A549 (cell line): ENCODE measurements around the gene CEP63. TPM values are rescaled to one million over a fixed set of nuclear protein-coding genes. Genes with fewer than 3 reads are reported as not detected.

Experiments
- ATAC-seq, 2 experiments: fragments of 200-7000 bp in 1 of 2; fragments of >200 bp in 1 of 2; cut with Nextera tagmentation in 1 of 2; cut with Tn5 transposase in 1 of 2; 3 replicates each; pipeline versions ENCODE4 v1.8.0 to v1.9.1; 2018 to 2020; ENCODE audit warnings: mild to moderate bottlenecking in 1 of 2, moderate library complexity in 1 of 2
- CTCF ChIA-PET: fragments of 300-600 bp; sonication (Branson Sonifier 250); formaldehyde crosslinking; extraction: SDS; loops from one replicate; lab custom pipeline; 2021; ENCODE audit warnings: antibody characterized with exemption, inconsistent platforms; lab: Yijun Ruan, JAX
- POLR2A ChIA-PET: fragments of 350-600 bp; formaldehyde crosslinking; extraction: SDS; loops from one replicate; lab custom pipeline; 2021; ENCODE audit warnings: antibody characterized with exemption, inconsistent platforms; lab: Yijun Ruan, JAX
- DNase-seq, 2 experiments: peaks; one replicate each; pipeline versions ENCODE4 v3.0.0 to v3.0.0-alpha.2; 2011 to 2016; ENCODE audit warnings: low read depth in 1 of 2, low spot score in 1 of 2
- FAIRE-seq: peaks from 2 replicates; lab custom pipeline; 2011; peaks lifted over from hg19 to GRCh38; lab: Jason Lieb, UNC
- H3K27ac ChIP-seq, 2 experiments: fragments of >200 bp; sonication (Bioruptor Twin); formaldehyde crosslinking; 3 replicates each; pipeline ENCODE4 v1.5.1; 2016 to 2017
- H3K4me1 ChIP-seq: fragments of >200 bp; sonication (Bioruptor Twin); formaldehyde crosslinking; 3 replicates; pipeline ENCODE4 v1.6.1; 2016
- H3K4me2 ChIP-seq: fragments of >200 bp; sonication (Bioruptor Twin); formaldehyde crosslinking; 3 replicates; pipeline ENCODE4 v1.6.1; 2016
- H3K4me3 ChIP-seq: fragments of >200 bp; sonication (Bioruptor Twin); formaldehyde crosslinking; 3 replicates; pipeline ENCODE4 v1.5.1; 2016
- H3K9me3 ChIP-seq: fragments of >200 bp; sonication (Bioruptor Twin); formaldehyde crosslinking; 3 replicates; pipeline ENCODE4 v1.6.1; 2016
- CEBPB ChIP-seq, 2 experiments: fragments of >200 bp in 1 of 2; sonication (Bioruptor Twin) in 1 of 2; formaldehyde crosslinking in 1 of 2; IDR thresholded peaks; 2 replicates each; pipeline ENCODE4 v1.6.1; 2012 to 2016
- EHMT2 ChIP-seq: fragments of 200-600 bp; sonication (generic); IDR thresholded peaks from 2 replicates; pipeline ENCODE4 v1.6.1; 2016; ENCODE audit warnings: antibody characterized with exemption, low read depth, mild to moderate bottlenecking, moderate library complexity
- EP300 ChIP-seq, 2 experiments: fragments of >200 bp; sonication (Bioruptor Twin); formaldehyde crosslinking; IDR thresholded peaks; 2 replicates in 1 of 2; 3 replicates in 1 of 2; pipeline ENCODE4 v1.6.1; 2016 to 2017
- FOSB ChIP-seq: fragments of 250-450 bp; sonication (Bioruptor Pico); IDR thresholded peaks from 2 replicates; pipeline ENCODE4 v1.5.0; 2020; ENCODE audit warnings: mild to moderate bottlenecking, moderate library complexity
- FOSL2 ChIP-seq, 2 experiments: fragments of 450-650 bp in 1 of 2; fragments of >200 bp in 1 of 2; sonication (Bioruptor Twin) in 1 of 2; formaldehyde crosslinking; IDR thresholded peaks; 2 replicates each; pipeline versions ENCODE4 v1.5.0 to v1.6.1; 2016 to 2020; ENCODE audit warnings: mild to moderate bottlenecking in 1 of 2, moderate library complexity in 1 of 2
- HDAC2 ChIP-seq: fragments of 200-600 bp; sonication (generic); IDR thresholded peaks from 2 replicates; pipeline ENCODE4 v1.6.1; 2016
- HES2 ChIP-seq: fragments of >200 bp; sonication (Bioruptor Twin); formaldehyde crosslinking; IDR thresholded peaks from 2 replicates; pipeline ENCODE4 v1.6.1; 2016
- HEYL ChIP-seq: fragments of 250-450 bp; sonication (Bioruptor Pico); IDR thresholded peaks from 2 replicates; pipeline ENCODE4 v1.8.0; 2021; ENCODE audit warnings: mild to moderate bottlenecking, moderate library complexity
- MAFK ChIP-seq: fragments of 450-650 bp; IDR thresholded peaks from 2 replicates; pipeline ENCODE4 v1.6.1; 2014; ENCODE audit not compliant: partially characterized antibody
- NFE2L2 ChIP-seq: fragments of 150-350 bp; conservative IDR thresholded peaks from 2 replicates; pipeline ENCODE4 v1.6.1; 2014; ENCODE audit warnings: low read length
- PHF8 ChIP-seq: fragments of 200-600 bp; sonication (generic); IDR thresholded peaks from 2 replicates; pipeline ENCODE4 v1.6.1; 2016; ENCODE audit warnings: low read depth, mild to moderate bottlenecking, antibody characterized with exemption, moderate library complexity, borderline replicate concordance
- REST ChIP-seq: fragments of 200-600 bp; sonication (generic); IDR thresholded peaks from 2 replicates; pipeline ENCODE4 v1.6.1; 2016; ENCODE audit warnings: antibody characterized with exemption, mild to moderate bottlenecking, moderate library complexity
- SREBF2 ChIP-seq: fragments of 450-650 bp; IDR thresholded peaks from 2 replicates; pipeline ENCODE4 v1.6.1; 2014; ENCODE audit warnings: mild to moderate bottlenecking, moderate library complexity
- TFCP2L1 ChIP-seq: fragments of 250-450 bp; sonication (Bioruptor Pico); IDR thresholded peaks from 2 replicates; pipeline ENCODE4 v1.5.0; 2021; ENCODE audit warnings: mild to moderate bottlenecking
- TP53 ChIP-seq: fragments of 250-450 bp; sonication (Bioruptor Pico); IDR thresholded peaks from 2 replicates; pipeline ENCODE4 v1.5.0; 2021; ENCODE audit warnings: mild to moderate bottlenecking, moderate library complexity
- ZC3H11A ChIP-seq: fragments of 450-650 bp; IDR thresholded peaks from 2 replicates; pipeline ENCODE4 v1.6.1; 2014; ENCODE audit warnings: antibody characterized with exemption, mild to moderate bottlenecking
- WGBS: methylation state at CpG from one replicate; pipeline ENCODE4 v1.1.6; 2017; ENCODE audit errors: missing lambda C conversion rate; 5-methylcytosine and 5-hydroxymethylcytosine counted together
- polyA plus RNA-seq, 4 experiments: library from polyadenylated mRNA; depleted of rRNA in 3 of 4; stranded (reverse); fragments of >200 nt; fragmentation: RNase III in 1 of 4; extraction: RNeasy Plus Mini Kit Qiagen cat#74134 plus additional on column Dnase treatment in 1 of 4; gene quantifications; 2 replicates in 3 of 4; 3 replicates in 1 of 4; pipeline ENCODE4 v1.2.3, GENCODE V29; 2011 to 2017

The CEP63 gene
- polyA plus RNA-seq, 2 of the 4 experiments (the other 2 are of a cell fraction): 17.4 to 24.0 TPM

- WGBS: 33% methylated on average over 6 of the region's 7 CpGs
- no peak for DNase-seq
- TF ChIP-seq EHMT2 (no peak), ZC3H11A (no peak), FOSB (CRISPR knock-in tag) (no peak), PHF8 (no peak), HES2 (no peak), MAFK (no peak), EP300 (IDR thresholded peaks at IDR 0.05) (no peak), SREBF2 (no peak), HDAC2 (no peak), NFE2L2 (no peak)
- no peaks in the 10 kb centered on the region for H3K4me1 ChIP-seq
- CTCF ChIA-PET: no interaction called here
- POLR2A ChIA-PET: no interaction called here
- H3K9me3 ChIP-seq: no peaks in the 10 kb centered on the region
- no peak for FAIRE-seq
- H3K27ac ChIP-seq: no peak overlapping the region
- no peak for ATAC-seq
- no peak overlapping the region for H3K4me2 ChIP-seq
- H3K4me3 ChIP-seq: no peak overlapping the region
Observed at GRCh38 chr3:134617608-134618477, 132.0 kb downstream of the CEP63 start.

- H3K9me3 ChIP-seq: no peaks in the 10 kb centered on the region
- ChIA-PET CTCF (interaction anchor here (1.6 kb wide), 1 partner anchor 18 kb away, joined by 6 read pairs; no protein-coding TSS in a partner anchor), POLR2A (no interaction called here)
- no peaks in the 10 kb centered on the region for H3K4me1 ChIP-seq
- ATAC-seq (no peak), DNase-seq (no peak), FAIRE-seq (no peak)
- no peak for TF ChIP-seq FOSL2 (IDR thresholded peaks at IDR 0.05)
- no peak for TF ChIP-seq FOSL2 (CRISPR knock-in tag; IDR thresholded peaks at IDR 0.05)
- no peak for TF ChIP-seq TP53 (CRISPR knock-in tag)
- no peak overlapping the region for H3K4me2 ChIP-seq
- 78% methylated on average over 12 of the region's 13 CpGs for WGBS
- no peak overlapping the region for H3K27ac ChIP-seq
- H3K4me3 ChIP-seq: no peak overlapping the region
Observed at GRCh38 chr3:134618478-134619300, 132.8 kb downstream of the CEP63 start.

- Histone ChIP-seq H3K9me3 (no peaks in the 10 kb centered on the region), H3K27ac (no peak overlapping the region), H3K4me1 (no peaks in the 10 kb centered on the region), H3K4me3 (no peak overlapping the region), H3K4me2 (no peak overlapping the region)
- no peak for ATAC-seq
- WGBS: 56% methylated on average over 1 of the region's 2 CpGs
- ChIA-PET CTCF (interaction anchor here (1.6 kb wide), 1 partner anchor 18 kb away, joined by 6 read pairs; no protein-coding TSS in a partner anchor), POLR2A (no interaction called here)
- TF ChIP-seq CEBPB (IDR thresholded peaks at IDR 0.05): no peak
- no peak for TF ChIP-seq HEYL (CRISPR knock-in tag)
- TF ChIP-seq NFE2L2: no peak
- TF ChIP-seq HDAC2: no peak
- no peak for TF ChIP-seq TFCP2L1 (CRISPR knock-in tag)
- TF ChIP-seq FOSL2 (IDR thresholded peaks at IDR 0.05): no peak
- TF ChIP-seq FOSL2 (CRISPR knock-in tag; IDR thresholded peaks at IDR 0.05): no peak
- no peak for TF ChIP-seq REST
- no peak for DNase-seq
- FAIRE-seq: no peak
Observed at GRCh38 chr3:134619301-134619615, 133.4 kb downstream of the CEP63 start.
